ENCODE data around the gene HOGA1.

GRCh38 chr10:97539523-97540200 lies 44.5 kb upstream of the HOGA1 start:
- TF ChIP-seq CTCF (IDR thresholded peaks at IDR 0.05) (no peak), POLR2A (IDR thresholded peaks at IDR 0.05) (no peak)

Measured in adrenal gland (tissue), 5 donors.